Upper lobe of right lung (tissue), 1 donor: ENCODE data around the gene COQ3. TPM values are rescaled to one million over a fixed set of nuclear protein-coding genes. Genes with fewer than 3 reads are reported as not detected.
"Not testable (repeated sequence)": the region's sequence is repeated elsewhere in the genome, so short reads cannot be mapped to it uniquely, and the experiment has no call there.

Experiments
- ATAC-seq: fragments of 200-7000 bp; cut with Tn5 transposase; one replicate; pipeline ENCODE4 v1.9.1; 2020; ENCODE audit warnings: mild to moderate bottlenecking, moderate library complexity
- DNase-seq: peaks from one replicate; pipeline ENCODE4 v3.0.0-alpha.2; 2020
- H3K27ac ChIP-seq: fragments of 200-600 bp; one replicate; pipeline ENCODE4 v1.8.0; 2022
- H3K27me3 ChIP-seq: fragments of 200-600 bp; one replicate; pipeline ENCODE4 v1.8.0; 2022; ENCODE audit warnings: mild to moderate bottlenecking
- H3K36me3 ChIP-seq: fragments of 200-600 bp; one replicate; pipeline ENCODE4 v1.8.0; 2022
- H3K4me1 ChIP-seq: fragments of 200-600 bp; one replicate; pipeline ENCODE4 v1.8.0; 2022
- H3K4me3 ChIP-seq: fragments of 200-600 bp; one replicate; pipeline ENCODE4 v1.8.0; 2022; ENCODE audit warnings: mild to moderate bottlenecking
- H3K9me3 ChIP-seq: fragments of 200-600 bp; one replicate; pipeline ENCODE4 v1.8.0; 2022
- intact Hi-C: fragments of 100-400 bp; cut with DNase I; formaldehyde crosslinking; loops from one replicate; pipeline ENCODE4 v1.11.0; 2022
- total RNA-seq: library from RNA; stranded (reverse); fragmentation: NEBNext Ultra II Directional; extraction: Animal tissue kit (Norgen Biotek cat#: 25700); gene quantifications from one replicate; pipeline ENCODE4 v1.2.1, GENCODE V29; 2021
- TF ChIP-seq, protein P1 (sequence below): fragments of 200-600 bp; IDR thresholded peaks from one replicate; pipeline ENCODE4 v1.8.0; 2022; ENCODE audit warnings: antibody characterized with exemption
- donor health status: DM: no; HTN: yes; CAD: no; lungs with severe emphysema.

The COQ3 gene
- total RNA-seq, 1 donor from 2014 or later: 3.9 TPM

DNA sequence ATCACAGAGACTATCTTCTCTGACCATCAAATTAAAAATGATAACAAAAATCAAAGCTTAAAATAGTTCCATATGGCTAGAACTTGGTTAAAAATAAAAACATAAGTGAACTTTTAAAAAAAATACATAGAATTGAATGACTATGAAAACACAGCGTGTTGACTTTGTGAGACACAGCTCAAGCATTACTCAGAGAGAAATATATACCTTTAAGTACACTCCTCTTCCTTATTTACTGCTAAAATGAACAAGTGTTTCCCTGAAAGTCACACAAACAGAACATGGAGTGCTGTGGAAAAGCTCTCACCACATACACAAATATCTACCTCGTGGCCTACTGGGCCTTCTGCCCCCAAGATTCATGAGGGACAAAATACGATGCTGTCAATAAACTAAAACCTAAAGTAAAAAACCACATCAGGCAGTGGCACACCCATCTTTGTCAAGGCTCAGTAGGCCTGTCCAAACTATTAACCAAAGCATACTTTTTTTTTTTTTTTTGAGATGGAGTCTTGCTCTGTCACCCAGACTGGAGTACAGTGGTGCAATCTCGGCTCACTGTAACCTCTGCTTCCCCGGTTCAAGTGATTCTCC is 52.0 kb downstream of the COQ3 start:
- no peak overlapping the region for H3K4me3 ChIP-seq
- H3K27me3 ChIP-seq: peaks cover 8% of the 10 kb centered on the region
- no peaks in the 10 kb centered on the region for H3K36me3 ChIP-seq
- no peaks in the 10 kb centered on the region for H3K9me3 ChIP-seq
- no peak overlapping the region for H3K27ac ChIP-seq
- ATAC-seq: no peak
- H3K4me1 ChIP-seq: no peaks in the 10 kb centered on the region
- TF ChIP-seq, protein P1, sequence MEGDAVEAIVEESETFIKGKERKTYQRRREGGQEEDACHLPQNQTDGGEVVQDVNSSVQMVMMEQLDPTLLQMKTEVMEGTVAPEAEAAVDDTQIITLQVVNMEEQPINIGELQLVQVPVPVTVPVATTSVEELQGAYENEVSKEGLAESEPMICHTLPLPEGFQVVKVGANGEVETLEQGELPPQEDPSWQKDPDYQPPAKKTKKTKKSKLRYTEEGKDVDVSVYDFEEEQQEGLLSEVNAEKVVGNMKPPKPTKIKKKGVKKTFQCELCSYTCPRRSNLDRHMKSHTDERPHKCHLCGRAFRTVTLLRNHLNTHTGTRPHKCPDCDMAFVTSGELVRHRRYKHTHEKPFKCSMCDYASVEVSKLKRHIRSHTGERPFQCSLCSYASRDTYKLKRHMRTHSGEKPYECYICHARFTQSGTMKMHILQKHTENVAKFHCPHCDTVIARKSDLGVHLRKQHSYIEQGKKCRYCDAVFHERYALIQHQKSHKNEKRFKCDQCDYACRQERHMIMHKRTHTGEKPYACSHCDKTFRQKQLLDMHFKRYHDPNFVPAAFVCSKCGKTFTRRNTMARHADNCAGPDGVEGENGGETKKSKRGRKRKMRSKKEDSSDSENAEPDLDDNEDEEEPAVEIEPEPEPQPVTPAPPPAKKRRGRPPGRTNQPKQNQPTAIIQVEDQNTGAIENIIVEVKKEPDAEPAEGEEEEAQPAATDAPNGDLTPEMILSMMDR: no peak
- intact Hi-C loops: no loop called here
- DNase-seq: no peak

DNA sequence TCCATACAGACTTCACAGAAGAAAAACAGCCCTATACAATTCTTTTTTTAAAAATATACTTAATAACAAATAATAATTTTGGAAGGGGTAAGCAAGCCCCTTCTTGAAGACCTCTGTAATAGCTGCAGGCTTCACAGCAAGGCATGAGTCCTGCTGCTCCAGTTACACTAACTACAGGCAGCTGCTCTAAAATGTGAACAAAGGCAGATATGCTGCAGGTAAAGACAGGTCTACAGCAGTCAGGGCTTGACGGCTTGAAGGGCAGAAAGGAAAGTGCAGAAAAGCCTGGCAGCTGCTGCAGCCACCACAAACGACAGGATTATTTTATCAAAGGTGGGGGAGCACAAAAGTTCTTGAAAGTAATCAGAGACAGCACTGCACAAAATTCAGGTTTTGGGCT is 55.8 kb downstream of the COQ3 start:
- H3K27me3 ChIP-seq: peaks cover 8% of the 10 kb centered on the region
- H3K4me1 ChIP-seq: no peaks in the 10 kb centered on the region
- H3K36me3 ChIP-seq: no peaks in the 10 kb centered on the region
- H3K27ac ChIP-seq: no peak overlapping the region
- DNase-seq (no peak), ATAC-seq (no peak)
- no peak overlapping the region for H3K4me3 ChIP-seq
- intact Hi-C loops: no loop called here
- H3K9me3 ChIP-seq: no peaks in the 10 kb centered on the region
- TF ChIP-seq, protein P1: no peak

DNA sequence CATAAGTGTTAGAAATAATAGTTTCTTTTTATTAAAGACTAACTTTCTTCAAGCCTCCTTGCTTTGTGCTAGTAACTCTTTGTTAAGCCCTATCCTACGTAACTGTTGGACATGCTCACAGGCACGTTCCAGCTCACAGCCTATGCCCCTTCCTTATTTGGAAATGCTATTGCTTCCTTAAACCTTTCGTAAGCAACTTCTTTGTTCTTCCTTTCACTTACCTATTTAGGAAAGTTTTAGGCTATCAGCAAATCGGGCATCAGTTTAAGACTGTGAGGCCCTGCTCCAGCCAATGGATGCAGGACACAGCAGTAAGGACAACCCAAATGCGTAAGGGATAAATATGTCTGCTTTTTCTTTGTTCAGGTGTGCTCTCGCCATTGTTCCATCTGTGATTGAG is 58.7 kb downstream of the COQ3 start:
- H3K9me3 ChIP-seq, H3K36me3 ChIP-seq, DNase-seq, intact Hi-C loops, H3K27ac ChIP-seq, ATAC-seq, H3K4me3 ChIP-seq, H3K27me3 ChIP-seq, H3K4me1 ChIP-seq: not testable (repeated sequence)

DNA sequence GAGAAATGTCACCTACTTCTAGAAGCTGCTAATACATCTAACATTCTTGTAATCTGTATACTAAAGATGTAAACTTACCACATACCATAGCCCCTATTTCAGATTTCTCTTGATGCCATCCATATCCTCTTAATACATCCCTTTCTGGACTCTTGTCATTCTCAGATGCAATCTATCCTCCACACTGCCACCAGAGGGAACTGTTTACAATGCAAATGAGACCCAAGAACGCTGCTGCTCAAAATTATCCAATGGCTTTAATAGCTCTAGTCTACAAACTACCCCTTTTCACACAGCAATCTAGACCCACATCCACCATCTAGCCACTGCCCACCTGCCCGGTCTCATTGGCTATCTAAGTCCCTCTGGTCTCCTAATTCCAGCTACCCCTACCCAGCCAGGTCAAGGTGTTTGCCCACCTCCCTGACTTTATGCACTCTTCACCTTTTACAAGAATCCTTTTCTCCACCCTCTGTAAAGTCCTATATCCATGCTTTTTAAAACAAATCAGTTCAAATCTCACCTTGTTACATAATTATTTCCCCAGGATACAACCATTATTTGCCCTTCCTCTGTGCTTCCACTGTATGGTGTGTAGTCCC is 59.4 kb downstream of the COQ3 start:
- no peaks in the 10 kb centered on the region for H3K9me3 ChIP-seq
- TF ChIP-seq, protein P1: peak; percentile 51
- no peaks in the 10 kb centered on the region for H3K36me3 ChIP-seq
- peaks cover 8% of the 10 kb centered on the region for H3K27me3 ChIP-seq
- intact Hi-C loops: no loop called here
- H3K27ac ChIP-seq: no peak overlapping the region
- ATAC-seq (peak; percentile 79), DNase-seq (no peak)
- no peaks in the 10 kb centered on the region for H3K4me1 ChIP-seq
- no peak overlapping the region for H3K4me3 ChIP-seq

DNA sequence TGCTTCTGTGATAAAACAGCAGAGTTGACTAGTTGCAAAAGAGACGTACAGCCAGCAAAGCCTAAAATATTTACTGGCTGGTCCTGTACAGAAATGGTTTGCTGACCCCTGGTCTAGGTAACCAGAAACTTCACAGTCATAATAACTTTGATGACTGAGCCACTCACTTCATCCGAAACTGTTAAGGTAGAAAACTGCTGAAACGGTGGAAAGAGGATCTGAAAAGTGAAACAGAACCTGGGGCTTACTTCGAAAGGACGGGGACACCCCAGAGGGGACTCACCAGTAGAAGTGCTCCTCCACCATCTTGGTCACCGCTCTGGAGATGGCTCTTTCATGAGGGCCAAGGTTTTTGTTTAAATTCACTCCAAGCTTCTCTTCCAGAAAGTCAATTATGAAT is 60.9 kb downstream of the COQ3 start:
- Histone ChIP-seq H3K4me1 (no peaks in the 10 kb centered on the region), H3K27me3 (peaks cover 6% of the 10 kb centered on the region), H3K9me3 (no peaks in the 10 kb centered on the region), H3K4me3 (no peak overlapping the region), H3K36me3 (no peaks in the 10 kb centered on the region), H3K27ac (no peak overlapping the region)
- TF ChIP-seq, protein P1: no peak
- no peak for ATAC-seq
- intact Hi-C loops: no loop called here
- DNase-seq: no peak

DNA sequence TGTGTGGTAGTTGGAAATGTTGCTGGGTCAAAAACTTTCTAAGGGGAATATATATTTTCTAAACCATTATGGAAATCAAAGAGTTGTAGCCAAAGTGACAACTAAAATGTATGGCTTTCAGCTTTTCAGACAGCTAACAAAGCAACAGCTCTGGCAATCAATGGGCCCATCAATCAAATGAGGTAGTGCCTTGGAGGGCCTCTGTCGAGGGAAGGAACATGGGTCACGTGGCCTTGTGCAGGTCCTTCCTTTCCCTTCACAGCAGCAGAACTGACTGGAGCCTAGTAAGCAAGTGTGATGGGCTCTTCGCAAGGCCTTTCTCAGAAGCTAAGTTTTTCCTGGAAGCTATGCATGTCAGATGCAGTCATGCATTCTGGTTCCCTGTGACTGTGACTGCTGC is 62.5 kb downstream of the COQ3 start:
- no peaks in the 10 kb centered on the region for H3K4me1 ChIP-seq
- H3K4me3 ChIP-seq: no peak overlapping the region
- H3K9me3 ChIP-seq: no peaks in the 10 kb centered on the region
- TF ChIP-seq, protein P1: no peak
- ATAC-seq (no peak), DNase-seq (no peak)
- H3K27ac ChIP-seq: no peak overlapping the region
- H3K36me3 ChIP-seq: no peaks in the 10 kb centered on the region
- intact Hi-C loops: no loop called here
- H3K27me3 ChIP-seq: no peaks in the 10 kb centered on the region
